Fibroblast of peridontal ligament (primary cell): Measurements from ENCODE around the gene PIEZO1.

Experiments
- DNase-seq: peaks from one replicate; pipeline ENCODE4 v3.0.0-alpha.2; 2010; ENCODE audit errors: extremely low read depth

PIEZO1 gene

GRCh38 chr16:88705801-88706228 lies 79.2 kb downstream of the PIEZO1 start:
- no peak for DNase-seq

DNA sequence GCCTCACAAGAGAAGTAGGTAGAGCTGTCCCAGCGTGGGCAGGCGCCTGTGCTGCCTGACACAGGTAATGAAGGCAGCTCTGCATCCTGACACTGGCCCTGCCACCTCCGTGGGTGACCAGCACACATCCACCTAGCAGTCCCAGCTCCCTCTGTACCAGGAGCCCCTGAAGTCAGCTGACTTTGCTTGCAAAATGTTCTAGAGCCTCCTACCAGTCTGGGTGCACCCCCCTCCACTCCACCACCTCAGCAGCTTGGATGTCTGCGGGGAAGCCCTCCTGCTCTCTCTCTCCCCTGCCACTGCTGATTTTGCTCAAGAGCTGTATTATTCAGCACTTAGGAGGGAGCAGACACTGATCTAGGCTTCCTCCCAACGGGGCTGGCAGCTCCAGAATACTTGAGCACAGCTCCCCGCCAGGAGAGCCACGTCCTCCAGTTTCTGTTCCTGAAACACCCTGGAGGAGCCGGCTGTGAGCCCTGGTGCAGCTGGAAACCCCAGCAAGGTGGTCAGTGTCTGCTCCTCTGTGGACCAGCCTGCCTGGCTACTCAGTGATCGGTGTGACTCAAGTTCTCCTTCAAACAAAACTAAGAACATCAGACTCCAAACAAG lies 79.8 kb downstream of the PIEZO1 start:
- DNase-seq: peak; percentile 35

GRCh38 chr16:88703486-88704309 lies 81.3 kb downstream of the PIEZO1 start:
- DNase-seq: no peak

DNA sequence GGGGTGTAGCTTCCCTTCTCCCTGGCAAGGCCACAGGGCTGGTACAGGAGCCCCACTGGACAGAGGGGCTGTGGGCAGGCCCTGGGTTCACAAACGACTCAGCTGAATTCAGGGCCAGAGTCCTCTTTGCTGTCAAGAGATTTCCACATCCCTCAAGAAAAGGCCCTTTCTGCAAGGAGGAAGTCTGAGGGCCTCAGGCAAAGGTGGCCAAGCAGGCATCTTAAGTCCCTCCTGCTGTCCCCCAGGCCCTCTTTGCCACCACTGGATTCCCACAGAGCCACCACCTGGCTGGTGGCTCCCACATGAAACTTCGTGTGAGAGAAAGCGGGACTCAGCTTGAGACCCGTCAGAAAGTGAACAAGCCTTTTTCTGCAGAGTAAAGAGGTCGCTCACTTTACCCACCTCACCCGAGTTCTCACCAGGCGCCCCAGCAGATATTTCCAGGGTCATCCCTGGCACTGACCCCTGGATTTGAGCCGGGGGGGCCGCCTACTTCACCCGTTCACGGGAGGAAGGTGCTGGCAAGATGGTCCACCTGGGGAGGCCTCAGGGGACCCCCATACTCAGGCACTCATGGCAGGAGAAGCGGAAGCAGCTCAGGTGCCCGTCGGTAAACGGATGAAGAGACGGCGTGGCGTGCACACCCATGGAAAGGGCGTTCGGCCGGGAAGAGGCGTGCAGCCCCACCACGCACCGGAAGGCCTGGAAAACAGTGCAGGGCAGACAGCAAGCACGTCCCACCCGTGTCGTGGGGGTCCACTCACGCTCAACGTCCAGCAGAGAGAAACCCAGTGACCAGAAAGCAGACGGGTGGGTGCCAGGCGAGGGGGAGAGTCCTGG lies 82.4 kb downstream of the PIEZO1 start:
- DNase-seq: no peak

- no peak for DNase-seq
These were observed 83.2 kb downstream of the PIEZO1 start for GRCh38 chr16:88701581-88702370.

DNA sequence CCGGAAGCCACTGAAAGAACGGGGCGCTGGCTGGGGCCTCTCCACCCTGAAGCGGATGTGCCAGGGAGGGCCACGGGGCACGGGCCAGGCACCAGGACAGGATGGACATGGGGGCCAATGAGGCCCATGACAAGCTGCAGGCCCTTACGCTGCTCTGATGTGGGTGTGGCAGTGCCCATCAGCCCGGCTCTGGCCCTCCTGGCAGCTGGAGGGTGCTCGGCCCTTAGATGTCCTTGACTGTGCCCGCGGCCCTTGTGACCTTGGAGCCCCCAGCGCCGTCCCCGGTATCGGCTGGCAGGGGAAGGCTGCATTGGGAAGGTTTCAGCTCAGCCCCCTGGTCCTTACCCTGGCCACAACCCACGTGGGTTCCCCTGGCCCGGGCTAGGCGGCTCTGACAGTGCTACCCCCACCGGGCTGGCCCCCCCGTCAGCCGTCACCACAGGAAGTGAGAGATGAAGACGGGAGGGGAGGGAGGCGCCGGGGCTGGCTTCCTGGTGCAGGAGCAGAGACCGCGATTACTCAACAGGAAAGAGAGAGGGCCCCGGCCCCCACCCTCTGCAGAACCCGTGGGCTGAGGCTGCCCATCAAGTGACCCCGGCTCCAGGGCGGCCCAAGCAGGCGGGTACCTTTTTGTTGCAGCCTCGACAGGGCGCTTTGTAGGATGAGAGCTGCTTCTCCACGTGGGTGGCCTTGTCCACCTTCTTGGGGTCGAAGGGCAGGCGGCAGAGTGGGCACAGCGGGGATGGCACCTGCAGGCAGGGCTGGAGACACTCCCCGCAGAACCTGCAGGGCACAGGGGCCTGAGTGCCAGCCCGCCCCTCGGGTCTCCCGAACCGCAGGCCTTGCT lies 84.2 kb downstream of the PIEZO1 start:
- peak; percentile 43 for DNase-seq

GRCh38 chr16:88700322-88700635 lies 84.7 kb downstream of the PIEZO1 start:
- DNase-seq: no peak

DNA sequence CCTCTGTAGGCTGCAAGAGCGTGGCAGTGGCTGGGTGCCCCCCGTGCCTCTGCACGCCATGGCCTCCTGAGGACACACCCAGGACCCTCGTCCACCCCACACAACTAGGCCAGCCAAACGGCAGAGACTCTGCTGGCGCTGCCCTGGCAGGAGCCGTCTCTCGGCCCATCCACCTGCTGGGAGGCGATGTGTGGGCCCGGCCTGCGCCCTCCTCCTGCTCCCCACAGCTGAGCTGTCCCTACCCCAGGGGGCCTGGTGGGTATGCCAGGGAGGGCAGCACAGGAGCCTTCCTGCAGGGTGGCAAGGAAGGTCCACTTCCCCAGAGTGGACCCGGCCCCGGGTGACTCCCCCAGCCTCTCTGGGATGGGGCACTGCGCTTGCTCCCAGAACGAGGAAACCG lies 85.8 kb downstream of the PIEZO1 start:
- no peak for DNase-seq

DNA sequence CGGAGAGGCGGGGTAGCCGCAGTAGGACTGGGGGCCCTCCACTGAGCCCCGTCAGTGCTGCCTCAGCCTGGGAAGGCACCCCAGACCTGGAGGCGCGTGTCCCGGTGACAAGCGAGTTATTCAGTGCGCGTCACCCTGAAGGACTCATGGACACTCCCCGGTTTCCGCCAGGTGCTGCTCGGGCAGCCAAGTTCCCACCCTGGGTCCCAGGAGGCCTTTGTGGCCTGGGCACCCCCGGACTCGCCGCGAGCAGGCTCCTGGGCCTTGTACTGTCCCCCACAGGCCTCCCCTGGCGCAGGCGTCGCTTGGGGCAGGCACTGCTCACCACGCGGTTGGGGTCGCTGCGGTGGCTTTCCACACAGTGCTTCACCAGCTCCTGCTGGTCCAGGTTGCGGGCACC lies 86.4 kb downstream of the PIEZO1 start:
- DNase-seq: no peak

DNA sequence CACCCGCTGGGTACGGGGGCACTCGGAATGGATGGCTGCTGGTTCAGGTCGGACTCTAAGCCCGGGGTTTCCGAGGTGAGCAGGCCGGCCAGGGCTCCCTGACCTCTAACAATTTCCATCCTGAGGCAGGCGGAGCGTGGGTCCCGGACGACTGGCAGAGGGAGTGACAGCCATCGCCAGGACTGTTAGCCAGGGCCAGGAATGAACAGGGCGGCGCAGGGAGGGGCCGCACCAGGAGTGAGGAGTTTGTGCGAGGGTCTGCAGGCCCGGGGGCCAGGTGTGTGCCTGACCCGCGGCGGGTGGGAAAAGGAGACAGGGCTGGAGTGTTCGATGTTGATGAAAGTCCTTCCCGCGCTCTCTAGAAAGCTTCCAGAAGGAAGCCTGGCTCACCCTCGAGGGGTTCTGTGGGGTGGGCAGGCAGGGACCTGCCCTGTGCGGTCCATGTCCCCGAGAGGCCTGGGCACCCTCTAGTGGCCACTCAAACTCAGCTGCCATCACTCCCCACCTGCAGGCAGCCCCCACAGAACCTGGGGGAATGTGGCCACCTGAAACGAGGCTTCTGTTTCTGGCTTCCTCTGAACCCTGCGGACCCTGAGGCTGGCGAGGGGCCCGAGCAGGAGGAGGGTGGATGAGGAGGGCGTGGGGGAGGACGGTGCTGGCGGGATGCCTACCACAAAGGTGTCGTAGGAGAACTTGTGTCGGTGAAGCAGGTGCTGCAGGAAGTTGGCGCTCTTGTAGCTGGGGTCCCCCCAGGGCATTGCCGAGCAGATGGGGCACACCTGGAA lies 87.0 kb downstream of the PIEZO1 start:
- no peak for DNase-seq

DNA sequence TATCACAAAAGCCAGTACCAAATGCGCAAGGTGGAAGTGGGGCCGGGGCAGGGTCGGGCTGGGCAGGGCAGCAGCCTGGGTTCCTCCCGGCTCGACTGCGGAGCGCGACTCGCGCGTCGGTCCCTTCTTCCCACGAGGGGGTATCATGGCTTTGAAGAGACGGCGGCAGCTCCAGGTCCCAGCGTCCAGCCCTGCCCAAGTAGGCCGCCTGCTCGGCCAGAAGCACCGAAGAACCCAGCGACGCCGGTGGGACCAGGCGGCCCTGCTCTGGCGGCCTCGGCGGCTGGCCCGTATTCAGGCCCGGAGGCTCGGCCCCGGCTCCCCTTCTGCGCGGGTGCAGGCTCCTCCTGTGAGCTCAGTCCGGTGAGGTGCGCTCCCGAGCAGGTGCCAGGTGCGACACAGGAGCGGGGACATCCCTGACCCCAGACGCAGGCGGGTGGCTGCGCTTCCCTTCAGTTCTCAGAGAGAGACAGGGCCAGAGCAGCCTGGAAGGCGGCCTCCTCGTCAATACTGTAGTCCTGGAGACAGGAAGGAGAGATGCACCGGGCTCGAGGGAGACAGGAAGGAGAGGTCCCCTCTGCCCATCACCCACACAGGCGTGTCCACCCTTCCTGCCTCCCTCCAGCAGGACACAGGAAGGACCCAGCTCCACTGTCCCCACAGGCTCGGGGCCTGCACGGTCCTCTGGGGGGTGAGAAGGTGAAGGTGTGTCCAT lies 87.7 kb downstream of the PIEZO1 start:
- no peak for DNase-seq

- DNase-seq: no peak
These were observed 88.6 kb downstream of the PIEZO1 start for GRCh38 chr16:88696441-88696840.

DNA sequence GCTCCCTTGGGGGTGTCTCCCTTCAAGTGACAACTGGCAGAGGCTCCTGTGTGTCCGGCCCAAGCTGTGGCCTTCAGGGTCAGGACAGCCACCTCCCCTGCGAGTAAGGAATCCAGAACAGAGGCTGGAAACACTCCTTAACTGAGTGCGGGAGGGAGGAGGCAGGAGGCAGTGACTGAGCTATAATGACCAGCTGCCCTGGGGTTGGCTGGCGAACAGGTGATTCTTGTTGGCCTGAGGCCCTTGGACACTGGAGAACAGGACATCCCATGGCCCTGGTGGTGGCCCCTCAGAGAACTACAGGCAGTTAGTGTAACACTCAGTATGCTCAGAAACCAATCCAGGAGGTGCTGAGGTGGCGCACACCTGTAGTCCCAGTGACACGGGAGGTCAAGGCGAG lies 89.3 kb downstream of the PIEZO1 start:
- no peak for DNase-seq

DNA sequence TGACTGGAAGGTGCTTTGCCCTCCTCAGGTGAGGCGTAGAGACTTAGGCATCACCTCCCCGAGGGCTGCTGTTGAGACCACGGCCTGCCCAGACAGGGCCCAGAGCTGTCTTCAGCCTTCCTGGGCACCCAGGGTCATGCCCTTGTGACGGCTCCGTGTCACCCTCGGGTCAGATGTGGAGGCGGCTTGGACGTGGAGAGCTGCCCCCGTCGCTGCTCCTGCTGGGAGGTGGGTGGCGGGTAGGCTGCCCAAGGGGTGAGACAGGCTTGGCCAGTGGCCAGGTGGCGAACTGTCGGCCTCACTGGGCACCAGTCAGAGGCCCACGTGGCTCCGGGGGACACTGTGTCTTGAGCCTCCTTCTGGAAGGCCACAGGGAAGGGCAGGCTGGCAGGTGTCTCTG lies 89.8 kb downstream of the PIEZO1 start:
- no peak for DNase-seq

DNA sequence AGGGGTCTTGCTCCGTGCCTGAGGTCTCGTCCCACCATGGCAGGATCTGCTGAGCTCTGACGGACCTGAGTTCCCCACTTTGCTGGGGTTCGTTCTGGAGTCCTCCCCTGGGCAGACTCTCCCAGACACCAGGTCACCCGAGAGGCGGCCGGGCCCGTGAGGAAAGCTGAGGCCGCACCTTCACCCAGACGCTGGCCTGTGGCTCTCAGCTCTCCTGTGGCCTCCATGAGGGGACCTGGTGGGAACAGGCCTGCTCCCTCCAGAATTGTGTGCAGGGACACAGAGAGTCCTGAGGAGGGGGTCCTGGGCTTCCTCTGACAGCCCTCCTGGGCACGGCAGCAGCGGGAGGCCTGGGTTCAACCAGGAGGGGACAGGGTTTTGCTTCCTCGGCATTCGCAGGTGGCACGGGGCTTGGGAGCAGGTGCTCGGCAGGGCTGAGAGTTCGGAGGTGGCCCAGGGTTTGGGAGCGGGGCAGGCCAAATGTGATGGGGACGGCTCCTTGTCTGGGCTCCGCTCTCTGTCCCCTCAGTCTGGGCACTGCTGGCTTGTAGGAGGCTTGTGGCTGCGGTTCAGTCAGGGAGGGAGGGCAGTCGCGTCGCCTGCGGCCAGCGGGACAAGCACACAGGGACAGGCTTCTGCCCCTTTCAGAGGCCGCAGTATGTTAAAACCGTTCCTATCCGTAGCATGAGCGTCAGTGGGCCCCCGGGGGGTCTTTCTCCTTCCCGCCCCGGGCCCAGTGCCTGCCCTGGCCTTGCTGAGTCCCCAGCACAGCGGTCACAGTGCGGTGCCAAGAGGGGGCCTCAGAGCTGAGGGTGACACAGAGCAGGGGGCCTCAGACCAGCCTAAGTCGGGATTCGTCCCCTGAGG lies 90.6 kb downstream of the PIEZO1 start:
- no peak for DNase-seq

GRCh38 chr16:88693420-88694177 lies 91.4 kb downstream of the PIEZO1 start:
- no peak for DNase-seq

- no peak for DNase-seq
These were observed 92.2 kb downstream of the PIEZO1 start for GRCh38 chr16:88692861-88693260.
